A549 (cell line): ENCODE measurements around the gene TRAK1.

Source experiments
- CHD2 ChIP-seq: fragments of 150-350 bp; IDR thresholded peaks from 2 replicates; pipeline ENCODE4 v1.6.1; 2014; ENCODE audit warnings: low read length; ENCODE audit not compliant: partially characterized antibody
- EP300 ChIP-seq, 2 experiments: fragments of >200 bp; sonication (Bioruptor Twin); formaldehyde crosslinking; IDR thresholded peaks; 2 replicates in 1 of 2; 3 replicates in 1 of 2; pipeline ENCODE4 v1.6.1; 2016 to 2017
- MAFK ChIP-seq: fragments of 450-650 bp; IDR thresholded peaks from 2 replicates; pipeline ENCODE4 v1.6.1; 2014; ENCODE audit not compliant: partially characterized antibody
- MYC ChIP-seq: IDR thresholded peaks from 2 replicates; pipeline ENCODE4 v1.6.1; 2012; ENCODE audit warnings: mild to moderate bottlenecking, inconsistent platforms, low read length, improper control_type of control experiment, borderline replicate concordance
- POLR2A ChIP-seq: IDR thresholded peaks from 2 replicates; pipeline ENCODE4 v1.6.1; 2012; ENCODE audit warnings: mild to moderate bottlenecking, low read length
- RAD21 ChIP-seq, 2 experiments: fragments of >200 bp in 1 of 2; sonication (Bioruptor Twin) in 1 of 2; formaldehyde crosslinking in 1 of 2; IDR thresholded peaks in 1 of 2; conservative IDR thresholded peaks in 1 of 2; 2 replicates in 1 of 2; 3 replicates in 1 of 2; pipeline ENCODE4 v1.6.1; 2012 to 2018; ENCODE audit warnings: inconsistent platforms in 1 of 2
- RFX5 ChIP-seq: fragments of 450-650 bp; IDR thresholded peaks from 2 replicates; pipeline ENCODE4 v1.7.1; 2014; ENCODE audit warnings: antibody characterized with exemption, mild to moderate bottlenecking, moderate library complexity
- SMC3 ChIP-seq: fragments of >200 bp; sonication (Bioruptor Twin); formaldehyde crosslinking; IDR thresholded peaks from 3 replicates; pipeline ENCODE4 v1.6.1; 2018; ENCODE audit warnings: inconsistent platforms
- TF ChIP-seq, protein P1 (sequence below): fragments of >200 bp; sonication (Bioruptor Twin); formaldehyde crosslinking; IDR thresholded peaks from 3 replicates; pipeline ENCODE4 v1.5.1; 2016
- TF ChIP-seq, protein P2 (sequence below): IDR thresholded peaks from 2 replicates; pipeline ENCODE4 v1.6.1; 2012
- TF ChIP-seq, protein P3 (sequence below): fragments of 450-650 bp; IDR thresholded peaks from 2 replicates; pipeline ENCODE4 v1.6.1; 2014; ENCODE audit warnings: antibody characterized with exemption
- TF ChIP-seq, protein P4 (sequence below): fragments of >200 bp; sonication (Bioruptor Twin); formaldehyde crosslinking; IDR thresholded peaks from 3 replicates; pipeline ENCODE4 v1.6.1; 2016

DNA sequence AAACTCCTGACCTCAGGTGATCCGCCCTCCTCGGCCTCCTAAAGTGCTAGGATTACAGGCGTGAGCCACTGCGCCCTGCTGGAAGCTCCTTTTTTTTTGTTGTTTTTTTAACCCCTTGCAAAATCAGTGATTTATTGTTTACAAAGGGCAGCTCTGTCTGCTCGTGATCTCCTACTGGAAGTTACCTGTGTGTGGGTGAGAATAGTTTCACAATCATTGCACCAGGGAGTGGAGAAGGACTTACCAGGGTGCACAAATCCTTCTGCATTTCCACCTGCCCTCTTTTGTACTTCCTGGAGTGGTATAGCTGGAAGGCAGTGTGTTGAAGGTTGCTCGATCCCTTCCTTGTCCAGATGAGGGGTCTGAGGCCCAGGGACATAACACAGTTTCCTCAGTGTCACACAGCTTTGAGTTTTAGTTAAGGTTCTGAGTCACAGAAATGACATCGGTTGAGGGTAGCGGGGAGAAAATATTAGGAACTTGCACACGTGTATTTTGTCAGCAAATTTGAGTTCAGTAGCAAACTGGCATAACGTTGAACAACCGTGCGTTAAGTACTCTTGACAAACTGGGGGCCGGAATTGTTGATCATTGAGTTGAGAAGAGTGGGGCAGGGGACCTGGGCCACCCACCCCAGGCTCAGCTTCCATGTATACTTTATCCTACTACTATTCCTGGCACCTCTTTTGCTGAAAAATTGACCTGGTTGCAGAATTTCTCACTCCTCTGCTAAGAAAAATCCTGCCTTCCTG, 11.3 kb upstream of the TRAK1 start:
- TF ChIP-seq, protein P1, sequence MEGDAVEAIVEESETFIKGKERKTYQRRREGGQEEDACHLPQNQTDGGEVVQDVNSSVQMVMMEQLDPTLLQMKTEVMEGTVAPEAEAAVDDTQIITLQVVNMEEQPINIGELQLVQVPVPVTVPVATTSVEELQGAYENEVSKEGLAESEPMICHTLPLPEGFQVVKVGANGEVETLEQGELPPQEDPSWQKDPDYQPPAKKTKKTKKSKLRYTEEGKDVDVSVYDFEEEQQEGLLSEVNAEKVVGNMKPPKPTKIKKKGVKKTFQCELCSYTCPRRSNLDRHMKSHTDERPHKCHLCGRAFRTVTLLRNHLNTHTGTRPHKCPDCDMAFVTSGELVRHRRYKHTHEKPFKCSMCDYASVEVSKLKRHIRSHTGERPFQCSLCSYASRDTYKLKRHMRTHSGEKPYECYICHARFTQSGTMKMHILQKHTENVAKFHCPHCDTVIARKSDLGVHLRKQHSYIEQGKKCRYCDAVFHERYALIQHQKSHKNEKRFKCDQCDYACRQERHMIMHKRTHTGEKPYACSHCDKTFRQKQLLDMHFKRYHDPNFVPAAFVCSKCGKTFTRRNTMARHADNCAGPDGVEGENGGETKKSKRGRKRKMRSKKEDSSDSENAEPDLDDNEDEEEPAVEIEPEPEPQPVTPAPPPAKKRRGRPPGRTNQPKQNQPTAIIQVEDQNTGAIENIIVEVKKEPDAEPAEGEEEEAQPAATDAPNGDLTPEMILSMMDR: no peak
- TF ChIP-seq, protein P2, sequence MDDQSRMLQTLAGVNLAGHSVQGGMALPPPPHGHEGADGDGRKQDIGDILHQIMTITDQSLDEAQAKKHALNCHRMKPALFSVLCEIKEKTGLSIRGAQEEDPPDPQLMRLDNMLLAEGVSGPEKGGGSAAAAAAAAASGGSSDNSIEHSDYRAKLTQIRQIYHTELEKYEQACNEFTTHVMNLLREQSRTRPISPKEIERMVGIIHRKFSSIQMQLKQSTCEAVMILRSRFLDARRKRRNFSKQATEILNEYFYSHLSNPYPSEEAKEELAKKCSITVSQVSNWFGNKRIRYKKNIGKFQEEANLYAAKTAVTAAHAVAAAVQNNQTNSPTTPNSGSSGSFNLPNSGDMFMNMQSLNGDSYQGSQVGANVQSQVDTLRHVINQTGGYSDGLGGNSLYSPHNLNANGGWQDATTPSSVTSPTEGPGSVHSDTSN: no peak
- TF ChIP-seq MAFK (no peak), EP300 (IDR thresholded peaks at IDR 0.05) (no peak), MYC (no peak), SMC3 (no peak), RFX5 (no peak), CHD2 (no peak), RAD21 (conservative IDR thresholded peaks at IDR 0.05 in 1 of 2, IDR thresholded peaks at IDR 0.05 in 1 of 2) (no peak), POLR2A (no peak)
- TF ChIP-seq, protein P3, sequence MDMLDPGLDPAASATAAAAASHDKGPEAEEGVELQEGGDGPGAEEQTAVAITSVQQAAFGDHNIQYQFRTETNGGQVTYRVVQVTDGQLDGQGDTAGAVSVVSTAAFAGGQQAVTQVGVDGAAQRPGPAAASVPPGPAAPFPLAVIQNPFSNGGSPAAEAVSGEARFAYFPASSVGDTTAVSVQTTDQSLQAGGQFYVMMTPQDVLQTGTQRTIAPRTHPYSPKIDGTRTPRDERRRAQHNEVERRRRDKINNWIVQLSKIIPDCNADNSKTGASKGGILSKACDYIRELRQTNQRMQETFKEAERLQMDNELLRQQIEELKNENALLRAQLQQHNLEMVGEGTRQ: no peak
- TF ChIP-seq, protein P4, sequence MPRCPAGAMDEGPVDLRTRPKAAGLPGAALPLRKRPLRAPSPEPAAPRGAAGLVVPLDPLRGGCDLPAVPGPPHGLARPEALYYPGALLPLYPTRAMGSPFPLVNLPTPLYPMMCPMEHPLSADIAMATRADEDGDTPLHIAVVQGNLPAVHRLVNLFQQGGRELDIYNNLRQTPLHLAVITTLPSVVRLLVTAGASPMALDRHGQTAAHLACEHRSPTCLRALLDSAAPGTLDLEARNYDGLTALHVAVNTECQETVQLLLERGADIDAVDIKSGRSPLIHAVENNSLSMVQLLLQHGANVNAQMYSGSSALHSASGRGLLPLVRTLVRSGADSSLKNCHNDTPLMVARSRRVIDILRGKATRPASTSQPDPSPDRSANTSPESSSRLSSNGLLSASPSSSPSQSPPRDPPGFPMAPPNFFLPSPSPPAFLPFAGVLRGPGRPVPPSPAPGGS: no peak
